IMR-90 (cell line): ENCODE measurements around the gene STX1B. TPM values are rescaled to one million over a fixed set of nuclear protein-coding genes. Genes with fewer than 3 reads are reported as not detected.

Experiments used
- ATAC-seq: fragments of 200-7000 bp; cut with Tn5 transposase; 2 replicates; pipeline ENCODE4 v1.9.1; 2020; ENCODE audit warnings: low read depth, mild to moderate bottlenecking, moderate library complexity
- BruUV-seq: library from RNA; stranded (reverse); fragments of 400-500 nt; replicated peaks from 2 replicates; lab custom pipeline; 2021; lab: Mats Ljungman, UMichigan
- CTCF ChIA-PET: fragments of 300-600 bp; formaldehyde crosslinking; extraction: SDS; loops from one replicate; lab custom pipeline; 2021; ENCODE audit warnings: antibody characterized with exemption; lab: Yijun Ruan, JAX
- POLR2A ChIA-PET: fragments of 300-600 bp; sonication (Branson Sonifier 250); formaldehyde crosslinking; loops from one replicate; lab custom pipeline; 2022; ENCODE audit warnings: antibody characterized with exemption; ENCODE audit not compliant: unreplicated experiment; lab: Charles Lee
- DNase-seq: peaks from one replicate; pipeline ENCODE4 v3.0.0; 2013
- H2AFZ ChIP-seq: replicated peaks from 2 replicates; pipeline ENCODE3; 2013; ENCODE audit warnings: low read length, mild to moderate bottlenecking; ENCODE audit not compliant: poor library complexity
- H2AK5ac ChIP-seq: 2 replicates; pipeline ENCODE4 v1.6.1; 2013; ENCODE audit warnings: low read depth, low read length, inconsistent platforms
- H2AK9ac ChIP-seq: replicated peaks from 2 replicates; pipeline ENCODE3; 2013; ENCODE audit warnings: mild to moderate bottlenecking, low read depth, low read length, moderate library complexity; ENCODE audit not compliant: poor library complexity
- H2BK120ac ChIP-seq: 2 replicates; pipeline ENCODE4 v1.6.1; 2013; ENCODE audit warnings: low read depth, low read length, inconsistent platforms
- H2BK15ac ChIP-seq: 3 replicates; pipeline ENCODE4 v1.6.1; 2013; ENCODE audit warnings: low read depth, low read length, inconsistent platforms
- H2BK20ac ChIP-seq: 2 replicates; pipeline ENCODE4 v1.6.1; 2013; ENCODE audit warnings: low read depth, mild to moderate bottlenecking, inconsistent platforms, low read length, moderate library complexity
- H2BK5ac ChIP-seq: 2 replicates; pipeline ENCODE4 v1.6.1; 2013; ENCODE audit warnings: mild to moderate bottlenecking, low read depth, low read length, inconsistent platforms; ENCODE audit not compliant: poor library complexity, severe bottlenecking
- H3K14ac ChIP-seq: replicated peaks from 2 replicates; pipeline ENCODE4 v1.6.1; 2013; ENCODE audit warnings: low read depth, low read length, inconsistent platforms
- H3K18ac ChIP-seq: 2 replicates; pipeline ENCODE4 v1.6.1; 2013; ENCODE audit warnings: low read depth, low read length, control low read depth
- H3K23ac ChIP-seq: 2 replicates; pipeline ENCODE4 v1.6.1; 2013; ENCODE audit warnings: low read depth, low read length, inconsistent platforms
- H3K27ac ChIP-seq: 2 replicates; pipeline ENCODE4 v1.5.1; 2013; ENCODE audit warnings: mild to moderate bottlenecking, control low read depth, low read length; ENCODE audit not compliant: insufficient read depth
- H3K27me3 ChIP-seq: 2 replicates; pipeline ENCODE4 v1.6.1; 2013; ENCODE audit warnings: low read length; ENCODE audit not compliant: control insufficient read depth, insufficient read depth
- H3K36me3 ChIP-seq: 2 replicates; pipeline ENCODE4 v1.6.1; 2013; ENCODE audit warnings: low read length, mixed read lengths; ENCODE audit not compliant: control insufficient read depth, insufficient read depth
- H3K4ac ChIP-seq: 2 replicates; pipeline ENCODE4 v1.6.1; 2013; ENCODE audit warnings: low read depth, low read length, inconsistent platforms
- H3K4me1 ChIP-seq: 2 replicates; pipeline ENCODE4 v1.6.1; 2013; ENCODE audit warnings: low read length, mixed read lengths; ENCODE audit not compliant: control insufficient read depth, insufficient read depth
- H3K4me2 ChIP-seq: 2 replicates; pipeline ENCODE4 v1.6.1; 2013; ENCODE audit warnings: low read depth, mild to moderate bottlenecking, control low read depth, low read length, moderate library complexity
- H3K4me3 ChIP-seq: 2 replicates; pipeline ENCODE4 v1.5.1; 2013; ENCODE audit warnings: low read depth, mild to moderate bottlenecking, control low read depth, low read length, moderate library complexity; ENCODE audit not compliant: insufficient read depth
- H3K56ac ChIP-seq: 2 replicates; pipeline ENCODE4 v1.6.1; 2013; ENCODE audit warnings: low read length, inconsistent platforms; ENCODE audit not compliant: insufficient read depth; ENCODE audit errors: extremely low read depth
- H3K79me1 ChIP-seq, 2 experiments: 2 replicates each; pipeline ENCODE4 v1.6.1; 2013; ENCODE audit warnings: low read length in 2 of 2, inconsistent platforms in 1 of 2, low read depth in 1 of 2
- H3K9ac ChIP-seq: 2 replicates; pipeline ENCODE4 v1.6.1; 2013; ENCODE audit warnings: low read depth, low read length, control low read depth
- H3K9me1 ChIP-seq: 2 replicates; pipeline ENCODE4 v1.6.1; 2013; ENCODE audit warnings: low read length, inconsistent platforms; ENCODE audit not compliant: insufficient read depth
- H3K9me3 ChIP-seq: 2 replicates; pipeline ENCODE4 v1.6.1; 2013; ENCODE audit warnings: low read length; ENCODE audit not compliant: control insufficient read depth, insufficient read depth
- H4K20me1 ChIP-seq: 2 replicates; pipeline ENCODE4 v1.6.1; 2013; ENCODE audit warnings: low read length, inconsistent platforms; ENCODE audit not compliant: insufficient read depth
- H4K5ac ChIP-seq: 2 replicates; pipeline ENCODE4 v1.6.1; 2013; ENCODE audit warnings: mild to moderate bottlenecking, low read depth, low read length, control low read depth
- H4K8ac ChIP-seq, 2 experiments: 2 replicates each; pipeline ENCODE4 v1.6.1; 2013; ENCODE audit warnings: low read depth in 2 of 2, low read length in 2 of 2, control low read depth in 1 of 2, inconsistent platforms in 1 of 2
- H4K91ac ChIP-seq: 2 replicates; pipeline ENCODE4 v1.6.1; 2013; ENCODE audit warnings: low read depth, low read length, inconsistent platforms; ENCODE audit not compliant: insufficient read depth
- BHLHE40 ChIP-seq: fragments of 150-350 bp; IDR thresholded peaks from 2 replicates; pipeline ENCODE4 v1.6.1; 2016; ENCODE audit warnings: mild to moderate bottlenecking, low read depth, low read length
- FOS ChIP-seq: fragments of 150-350 bp; IDR thresholded peaks from 2 replicates; pipeline ENCODE4 v1.6.1; 2016; ENCODE audit warnings: low read depth, low read length
- MXI1 ChIP-seq: IDR thresholded peaks from 2 replicates; pipeline ENCODE4 v1.6.1; 2012; ENCODE audit warnings: low read depth, mild to moderate bottlenecking, low read length, moderate library complexity, borderline replicate concordance
- NFE2L2 ChIP-seq: fragments of 150-350 bp; IDR thresholded peaks from 2 replicates; pipeline ENCODE4 v1.6.1; 2016; ENCODE audit warnings: low read depth, mild to moderate bottlenecking, low read length
- SMC3 ChIP-seq: fragments of 150-350 bp; IDR thresholded peaks from 2 replicates; pipeline ENCODE4 v1.6.1; 2016; ENCODE audit warnings: low read depth, mild to moderate bottlenecking, antibody characterized with exemption, low read length, moderate library complexity
- WGBS, 2 experiments: methylation state at CpG; one replicate each; pipeline versions ENCODE4 v1.1.5 to v1.1.7; 2013; ENCODE audit warnings: missing lambda C conversion rate in 2 of 2; ENCODE audit not compliant: insufficient read length in 1 of 2; ENCODE audit errors: extremely low coverage in 2 of 2; 5-methylcytosine and 5-hydroxymethylcytosine counted together
- dilution Hi-C: fragments of 300-500 bp; cut with HindIII; formaldehyde crosslinking; loops from one replicate; pipeline ENCODE4 v1.14.3; 2018; ENCODE audit warnings: low sequenced_read_pairs; ENCODE audit not compliant: unreplicated experiment
- in situ Hi-C: fragments of 300-500 bp; cut with MboI; formaldehyde crosslinking; loops from 3 replicates; pipeline ENCODE4 v1.14.3; 2019; ENCODE audit warnings: low sequenced_read_pairs, inconsistent platforms, mixed read lengths
- intact Hi-C: fragments of 100-400 bp; cut with micrococcal nuclease; formaldehyde crosslinking; loops from 2 replicates; pipeline ENCODE4 v1.10.0; 2022
- polyA plus RNA-seq, 3 experiments: library from polyadenylated mRNA; depleted of rRNA; stranded (reverse); fragments of >200 nt; gene quantifications; 2 replicates each; pipeline ENCODE4 v1.2.3, GENCODE V29; 2012; ENCODE audit warnings: low replicate concordance in 1 of 3
- total RNA-seq: library from RNA; depleted of rRNA; stranded (reverse); fragments of >200 nt; gene quantifications from 2 replicates; pipeline ENCODE4 v1.2.3, GENCODE V29; 2012
- TF ChIP-seq, protein P1 (sequence below): fragments of 150-350 bp; IDR thresholded peaks from 2 replicates; pipeline ENCODE4 v1.6.1; 2016; ENCODE audit warnings: low read depth, mild to moderate bottlenecking, low read length, moderate library complexity, borderline replicate concordance

Gene STX1B
- total and polyA plus RNA-seq, 2 of the 4 experiments (the other 2 are of a cell fraction): 3.9 to 14.9 TPM

DNA sequence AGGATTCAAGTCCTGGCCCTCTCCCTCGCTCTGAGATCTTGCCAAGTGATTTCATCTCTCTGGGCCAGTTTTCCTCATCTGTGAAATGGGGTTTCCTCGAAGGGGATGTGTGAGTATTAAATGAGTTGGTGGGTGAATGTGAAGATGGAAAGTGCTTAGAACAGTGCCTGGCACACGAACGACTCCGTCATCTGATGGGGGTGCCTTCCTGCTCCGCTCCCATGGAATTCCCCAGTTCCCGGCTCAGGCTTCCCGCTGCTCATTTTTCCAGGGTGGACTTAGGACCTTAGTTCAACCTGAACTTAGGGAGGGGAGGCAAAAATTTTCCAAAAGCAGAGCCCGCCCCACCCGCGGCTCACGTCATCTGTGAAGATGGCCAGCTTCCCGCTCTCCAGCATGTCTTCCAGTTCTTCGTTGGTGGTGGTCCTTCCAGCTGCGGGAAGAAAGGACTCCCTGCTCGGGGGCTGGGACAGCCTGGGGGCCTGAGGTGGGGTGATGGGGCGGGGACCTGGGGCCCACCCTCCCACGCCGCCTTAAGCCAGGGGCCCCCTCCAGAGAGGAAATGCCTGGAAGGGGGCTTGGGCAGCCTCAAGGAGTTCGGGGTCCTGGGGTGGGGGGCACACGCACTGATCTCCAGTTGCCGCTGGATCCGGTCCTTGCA lies 14.0 kb downstream of the STX1B start:
- peak overlapping the region; percentile 3 for H2BK120ac ChIP-seq
- peak overlapping the region; percentile 86; the same call in 1 of the 2 replicates for H3K14ac ChIP-seq
- in situ Hi-C loops (loop anchor here (10.0 to 25.0 kb wide), 2 partner anchors 448 to 716 kb away; partner anchors contain the start of gene ZNF843), intact Hi-C loops (loop anchor here (5.0 kb wide), 1 partner anchor 76 kb away; the partner anchor contains the start of genes ZNF646 and ZNF668), dilution Hi-C loops (no loop called here)
- ATAC-seq: no peak
- H2BK5ac ChIP-seq: peak overlapping the region; percentile 82
- H4K20me1 ChIP-seq: no peaks in the 10 kb centered on the region
- BruUV-seq: no TSS peak
- peak overlapping the region; percentile 95 for H3K4me2 ChIP-seq
- H4K91ac ChIP-seq: peak overlapping the region; percentile 70
- H3K79me1 ChIP-seq: peaks cover 0 to 18% of the 10 kb centered on the region in 2 experiments; a peak in 1 of 4 replicates
- peak overlapping the region; percentile 31 for H3K27ac ChIP-seq
- no peaks in the 10 kb centered on the region for H3K27me3 ChIP-seq
- 43% methylated on average over 1 of the region's 23 CpGs; no CpG with 5 or more reads in 1 of the 2 experiments for WGBS, 2 experiments
- peaks cover 27% of the 10 kb centered on the region for H3K4me1 ChIP-seq
- POLR2A ChIA-PET: interaction anchor here (1.0 kb wide), 1 partner anchor 77 kb away, joined by 3 read pairs; no protein-coding TSS in a partner anchor
- DNase-seq: no peak
- H3K36me3 ChIP-seq: peaks cover 4% of the 10 kb centered on the region; the same call in 1 of the 2 replicates
- H3K23ac ChIP-seq: 0 out of 2 replicates have a peak overlapping the region, but pooled peaks have one; percentile 93
- H3K4ac ChIP-seq: peak overlapping the region; percentile 94
- 0 out of 2 replicates have a peak overlapping the region, but pooled peaks have one; percentile 10 for H2BK20ac ChIP-seq
- H3K56ac ChIP-seq: no peak overlapping the region
- H3K9me3 ChIP-seq: no peaks in the 10 kb centered on the region
- H3K18ac ChIP-seq: no peak overlapping the region
- peak overlapping the region; percentile 94 to 99; a peak in 3 of 4 replicates for H4K8ac ChIP-seq
- peak overlapping the region; percentile 95 for H2AK9ac ChIP-seq
- H2AFZ ChIP-seq: peak overlapping the region; percentile 96
- peak overlapping the region; percentile 61 for H3K9ac ChIP-seq
- no peak for TF ChIP-seq NFE2L2
- TF ChIP-seq SMC3: no peak
- TF ChIP-seq BHLHE40: no peak
- TF ChIP-seq MXI1: no peak
- TF ChIP-seq, protein P1, sequence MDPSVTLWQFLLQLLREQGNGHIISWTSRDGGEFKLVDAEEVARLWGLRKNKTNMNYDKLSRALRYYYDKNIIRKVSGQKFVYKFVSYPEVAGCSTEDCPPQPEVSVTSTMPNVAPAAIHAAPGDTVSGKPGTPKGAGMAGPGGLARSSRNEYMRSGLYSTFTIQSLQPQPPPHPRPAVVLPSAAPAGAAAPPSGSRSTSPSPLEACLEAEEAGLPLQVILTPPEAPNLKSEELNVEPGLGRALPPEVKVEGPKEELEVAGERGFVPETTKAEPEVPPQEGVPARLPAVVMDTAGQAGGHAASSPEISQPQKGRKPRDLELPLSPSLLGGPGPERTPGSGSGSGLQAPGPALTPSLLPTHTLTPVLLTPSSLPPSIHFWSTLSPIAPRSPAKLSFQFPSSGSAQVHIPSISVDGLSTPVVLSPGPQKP: no peak
- TF ChIP-seq FOS: no peak
- peak overlapping the region; percentile 96 for H2AK5ac ChIP-seq
- CTCF ChIA-PET: no interaction called here
- H3K4me3 ChIP-seq: peak overlapping the region; percentile 54
- H2BK15ac ChIP-seq: peak overlapping the region; percentile 99; the same call in 2 of the 3 replicates
- peaks cover 18% of the 10 kb centered on the region for H3K9me1 ChIP-seq
- H4K5ac ChIP-seq: peak overlapping the region; percentile 91
